ENCODE data around the gene PTEN.
"Not testable (repeated sequence)": the region's sequence is repeated elsewhere in the genome, so short reads cannot be mapped to it uniquely, and the experiment has no call there.

PTEN gene

DNA sequence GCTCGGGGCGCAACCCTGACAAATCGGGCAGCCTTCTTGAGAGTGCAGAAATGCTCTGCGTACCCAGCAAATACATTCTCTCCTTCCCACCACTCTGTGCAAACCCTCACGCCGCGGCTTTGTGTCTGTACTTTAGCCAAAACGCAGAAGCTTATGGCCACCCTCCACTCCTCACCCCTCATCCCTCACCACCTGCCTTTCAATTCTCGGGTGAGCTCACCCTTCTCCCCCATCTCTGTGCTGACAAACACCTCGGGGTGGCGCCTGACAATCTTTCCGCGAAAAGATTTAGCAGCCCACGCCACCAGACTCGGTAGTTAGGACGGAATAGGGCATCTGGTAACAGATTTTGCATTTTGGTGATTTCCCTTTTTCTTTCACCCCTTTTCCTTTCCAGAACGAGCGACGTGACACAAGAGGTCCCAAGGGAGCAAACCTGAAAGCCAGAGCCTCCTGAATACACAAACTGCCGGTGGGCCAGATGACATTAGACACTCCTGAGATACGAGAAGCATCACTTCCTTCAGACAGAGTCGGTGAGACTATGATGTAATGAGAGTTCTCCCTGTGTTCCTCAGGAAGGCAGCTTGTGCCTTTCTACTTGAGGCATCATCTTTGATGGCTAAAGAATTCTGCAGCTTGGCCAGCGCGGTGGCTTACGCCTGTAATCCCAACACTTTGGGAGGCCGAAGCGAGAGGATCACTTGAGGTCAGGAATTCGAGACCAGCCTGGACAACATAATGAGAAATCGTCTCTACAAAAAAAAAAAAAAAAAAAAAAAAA lies 44.7 kb upstream of the PTEN start:
- DNase-seq = no peak
- H3K9me3 Mint-ChIP-seq = no peaks in the 10 kb centered on the region
- peak overlapping the region; percentile 97 for H3K27ac Mint-ChIP-seq

DNA sequence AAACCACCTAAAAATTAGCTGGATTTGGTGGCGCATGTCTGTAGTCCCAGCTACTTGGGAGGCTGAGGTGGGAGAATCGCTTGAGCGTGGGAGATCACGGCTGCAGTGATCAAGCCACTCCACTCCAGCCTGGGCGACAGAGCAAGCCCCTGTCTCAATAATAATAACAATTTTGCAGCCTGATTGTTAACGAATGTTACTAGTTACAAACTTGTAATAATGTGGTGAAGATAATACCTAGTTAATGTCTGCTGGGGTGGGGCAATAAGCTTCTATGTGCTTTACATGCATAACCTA lies 44.2 kb upstream of the PTEN start:
- DNase-seq = no peak
- H3K27ac Mint-ChIP-seq = no peak overlapping the region
- H3K36me3 Mint-ChIP-seq (ENCODE audit: low read depth) = peaks cover 13% of the 10 kb centered on the region
- TF ChIP-seq, protein P1, sequence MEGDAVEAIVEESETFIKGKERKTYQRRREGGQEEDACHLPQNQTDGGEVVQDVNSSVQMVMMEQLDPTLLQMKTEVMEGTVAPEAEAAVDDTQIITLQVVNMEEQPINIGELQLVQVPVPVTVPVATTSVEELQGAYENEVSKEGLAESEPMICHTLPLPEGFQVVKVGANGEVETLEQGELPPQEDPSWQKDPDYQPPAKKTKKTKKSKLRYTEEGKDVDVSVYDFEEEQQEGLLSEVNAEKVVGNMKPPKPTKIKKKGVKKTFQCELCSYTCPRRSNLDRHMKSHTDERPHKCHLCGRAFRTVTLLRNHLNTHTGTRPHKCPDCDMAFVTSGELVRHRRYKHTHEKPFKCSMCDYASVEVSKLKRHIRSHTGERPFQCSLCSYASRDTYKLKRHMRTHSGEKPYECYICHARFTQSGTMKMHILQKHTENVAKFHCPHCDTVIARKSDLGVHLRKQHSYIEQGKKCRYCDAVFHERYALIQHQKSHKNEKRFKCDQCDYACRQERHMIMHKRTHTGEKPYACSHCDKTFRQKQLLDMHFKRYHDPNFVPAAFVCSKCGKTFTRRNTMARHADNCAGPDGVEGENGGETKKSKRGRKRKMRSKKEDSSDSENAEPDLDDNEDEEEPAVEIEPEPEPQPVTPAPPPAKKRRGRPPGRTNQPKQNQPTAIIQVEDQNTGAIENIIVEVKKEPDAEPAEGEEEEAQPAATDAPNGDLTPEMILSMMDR (IDR thresholded peaks at IDR 0.05) = no peak
- peaks cover 30% of the 10 kb centered on the region for H3K4me1 Mint-ChIP-seq
- no peaks in the 10 kb centered on the region for H3K9me3 Mint-ChIP-seq
- peak overlapping the region; percentile 60 for H3K4me3 Mint-ChIP-seq
- peaks cover 22% of the 10 kb centered on the region for H3K27me3 Mint-ChIP-seq (ENCODE audit: low read depth, poor library complexity)

More for the DNA sequence above, 44.7 kb upstream of the PTEN start:
- H3K4me1 Mint-ChIP-seq = peaks cover 30% of the 10 kb centered on the region
- TF ChIP-seq, protein P1 (IDR thresholded peaks at IDR 0.05) = no peak
- peaks cover 22% of the 10 kb centered on the region for H3K27me3 Mint-ChIP-seq (ENCODE audit: low read depth, poor library complexity)
- peaks cover 19% of the 10 kb centered on the region for H3K36me3 Mint-ChIP-seq (ENCODE audit: low read depth)
- peak overlapping the region; percentile 96 for H3K4me3 Mint-ChIP-seq

GRCh38 chr10:87826653-87827052 lies 36.8 kb upstream of the PTEN start:
- no peak overlapping the region for H3K4me3 Mint-ChIP-seq
- H3K9me3 Mint-ChIP-seq = no peaks in the 10 kb centered on the region
- TF ChIP-seq, protein P1 (IDR thresholded peaks at IDR 0.05) = no peak
- H3K27ac Mint-ChIP-seq = no peak overlapping the region
- DNase-seq = no peak
- H3K36me3 Mint-ChIP-seq (ENCODE audit: low read depth) = no peaks in the 10 kb centered on the region
- H3K4me1 Mint-ChIP-seq = no peaks in the 10 kb centered on the region
- H3K27me3 Mint-ChIP-seq (ENCODE audit: low read depth, poor library complexity) = peaks cover 7% of the 10 kb centered on the region

DNA sequence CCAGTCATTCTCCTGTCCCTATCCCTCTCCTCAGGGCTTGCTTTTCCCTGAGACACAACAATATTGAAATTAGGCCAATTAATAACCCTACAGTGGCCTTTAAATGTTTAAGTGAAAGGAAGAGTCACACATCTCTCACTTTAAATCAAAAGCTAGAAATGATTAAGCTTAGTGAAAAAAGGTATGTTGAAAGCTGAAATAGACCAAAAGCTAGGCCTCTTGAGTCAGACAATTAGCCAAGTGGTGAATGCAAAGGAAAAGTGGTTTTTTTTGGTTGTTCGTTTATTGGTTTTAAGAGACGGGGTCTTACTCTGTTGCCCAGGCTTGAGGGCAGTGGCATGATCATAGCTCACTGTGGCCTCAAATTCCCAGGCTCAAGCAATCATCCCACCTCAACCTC lies 35.7 kb upstream of the PTEN start:
- Mint-ChIP-seq H3K36me3 (ENCODE audit: low read depth) (no peaks in the 10 kb centered on the region), H3K27ac (no peak overlapping the region), H3K27me3 (ENCODE audit: low read depth, poor library complexity) (peaks cover 2% of the 10 kb centered on the region), H3K4me1 (no peaks in the 10 kb centered on the region), H3K4me3 (no peak overlapping the region), H3K9me3 (no peaks in the 10 kb centered on the region)
- TF ChIP-seq, protein P1 (IDR thresholded peaks at IDR 0.05) = no peak
- no peak for DNase-seq

GRCh38 chr10:87829051-87829450 lies 34.4 kb upstream of the PTEN start:
- not testable (repeated sequence) for H3K9me3 Mint-ChIP-seq; H3K27ac Mint-ChIP-seq; DNase-seq; H3K27me3 Mint-ChIP-seq (ENCODE audit: low read depth, poor library complexity); H3K4me3 Mint-ChIP-seq; H3K4me1 Mint-ChIP-seq; H3K36me3 Mint-ChIP-seq (ENCODE audit: low read depth)

GRCh38 chr10:87829986-87830729 lies 33.3 kb upstream of the PTEN start:
- peaks cover 4% of the 10 kb centered on the region for H3K27me3 Mint-ChIP-seq (ENCODE audit: low read depth, poor library complexity)
- H3K9me3 Mint-ChIP-seq = no peaks in the 10 kb centered on the region
- no peak overlapping the region for H3K27ac Mint-ChIP-seq
- no peaks in the 10 kb centered on the region for H3K4me1 Mint-ChIP-seq
- no peaks in the 10 kb centered on the region for H3K36me3 Mint-ChIP-seq (ENCODE audit: low read depth)
- TF ChIP-seq, protein P1 (IDR thresholded peaks at IDR 0.05) = no peak
- no peak for DNase-seq
- H3K4me3 Mint-ChIP-seq = no peak overlapping the region

All from nephron progenitor cell (in vitro differentiated cells).